Neural crest cell (in vitro differentiated cells): ENCODE data around the gene SP1. TPM values are rescaled to one million over a fixed set of nuclear protein-coding genes. Genes with fewer than 3 reads are reported as not detected.
"Not testable (repeated sequence)": the region's sequence is repeated elsewhere in the genome, so short reads cannot be mapped to it uniquely, and the experiment has no call there.

Experiments used
- DNase-seq: peaks from one replicate; pipeline ENCODE4 v3.0.0; 2021; ENCODE audit warnings: low read depth, mixed read lengths, low spot score
- H3K27ac Mint-ChIP-seq: one replicate; pipeline ENCODE4 v1.8.0; 2021; ENCODE audit warnings: mild to moderate bottlenecking, mixed read lengths; ENCODE audit not compliant: unreplicated experiment
- H3K27me3 Mint-ChIP-seq: 2 replicates; pipeline ENCODE4 v1.8.0; 2021; ENCODE audit warnings: low read depth, mild to moderate bottlenecking, mixed read lengths
- H3K36me3 Mint-ChIP-seq: 2 replicates; pipeline ENCODE4 v1.8.0; 2021; ENCODE audit warnings: low read depth, mild to moderate bottlenecking, mixed read lengths
- H3K4me1 Mint-ChIP-seq: 2 replicates; pipeline ENCODE4 v1.8.0; 2021; ENCODE audit warnings: mixed read lengths
- H3K4me3 Mint-ChIP-seq: one replicate; pipeline ENCODE4 v1.8.0; 2021; ENCODE audit warnings: mild to moderate bottlenecking, mixed read lengths
- H3K9me3 Mint-ChIP-seq: 2 replicates; pipeline ENCODE4 v1.8.0; 2021; ENCODE audit warnings: mixed read lengths
- CTCF ChIP-seq: fragments of 200-600 bp; sonication (generic); conservative IDR thresholded peaks from 2 replicates; pipeline ENCODE4 v1.5.0; 2021; ENCODE audit warnings: antibody characterized with exemption, mild to moderate bottlenecking
- total RNA-seq: library from RNA; stranded (reverse); gene quantifications from 2 replicates; pipeline ENCODE4 v1.2.1, GENCODE V29; 2021

Gene SP1
- total RNA-seq, 1 donor from 2014 or later = 88.1 TPM

DNA sequence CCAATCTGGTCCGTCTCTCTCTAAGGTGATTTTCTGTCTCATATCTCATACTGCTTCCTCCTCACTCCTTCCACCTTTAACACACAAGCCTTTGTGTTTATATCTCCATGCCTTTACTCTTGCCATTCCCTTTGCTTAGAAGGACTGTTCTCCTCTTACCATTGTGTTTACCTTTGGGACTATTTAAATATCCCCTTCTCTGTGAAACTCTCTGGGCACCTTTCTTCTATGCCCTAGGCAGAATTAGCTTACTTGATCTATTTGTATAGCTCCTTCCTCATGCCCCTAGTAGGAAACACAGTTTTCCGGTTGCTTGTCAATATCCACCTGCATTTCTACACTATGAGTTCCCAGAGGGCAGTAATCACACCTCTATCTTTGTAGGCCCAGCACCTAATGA lies 39.8 kb downstream of the SP1 start:
- no peak overlapping the region for H3K27ac Mint-ChIP-seq
- no peak for TF ChIP-seq CTCF
- no peak overlapping the region for H3K4me3 Mint-ChIP-seq

DNA sequence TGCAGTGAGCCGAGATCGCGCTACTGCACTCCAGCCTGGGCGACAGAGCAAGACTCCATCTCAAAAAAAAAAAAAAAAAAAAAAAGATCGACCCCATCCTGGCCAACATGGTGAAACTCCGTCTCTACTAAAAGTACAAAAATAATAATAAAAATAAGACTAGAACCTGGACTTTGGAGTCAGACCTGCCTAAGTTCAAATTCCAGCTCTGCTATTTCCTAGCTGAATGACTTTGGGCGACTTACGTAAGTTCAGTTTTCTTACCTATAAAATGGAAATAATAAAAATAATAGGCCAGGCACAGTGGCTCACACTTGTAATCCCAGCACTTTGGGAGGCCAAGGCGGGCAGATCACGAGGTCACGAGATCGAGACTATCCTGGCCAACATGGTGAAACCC lies 42.3 kb downstream of the SP1 start:
- not testable (repeated sequence) for H3K36me3 Mint-ChIP-seq, H3K9me3 Mint-ChIP-seq, H3K4me3 Mint-ChIP-seq, H3K4me1 Mint-ChIP-seq, H3K27me3 Mint-ChIP-seq, H3K27ac Mint-ChIP-seq, DNase-seq

More for the DNA sequence above, 39.8 kb downstream of the SP1 start:
- no peak for DNase-seq
- Mint-ChIP-seq H3K27me3 (no peaks in the 10 kb centered on the region), H3K4me1 (peaks cover 23% of the 10 kb centered on the region), H3K36me3 (no peaks in the 10 kb centered on the region), H3K9me3 (no peaks in the 10 kb centered on the region)

- no peak for DNase-seq
- no peak within 1 kb of the TSS for H3K4me3 Mint-ChIP-seq
- no peaks in the 10 kb centered on the region for H3K9me3 Mint-ChIP-seq
- H3K36me3 Mint-ChIP-seq = no peaks in the 10 kb centered on the region
- H3K4me1 Mint-ChIP-seq = peaks cover 6% of the 10 kb centered on the region
- TF ChIP-seq CTCF = no peak
- H3K27ac Mint-ChIP-seq = no peak within 1 kb of the TSS
- no peaks in the 10 kb centered on the region for H3K27me3 Mint-ChIP-seq
Measured at GRCh38 chr12:53423597-53423996, 43.6 kb downstream of the SP1 start, which contains the start of gene AMHR2. Gene AMHR2, plus strand, starts transcription at chr12:53423855. Its CDS starts 80 bp downstream, at chr12:53423935.

DNA sequence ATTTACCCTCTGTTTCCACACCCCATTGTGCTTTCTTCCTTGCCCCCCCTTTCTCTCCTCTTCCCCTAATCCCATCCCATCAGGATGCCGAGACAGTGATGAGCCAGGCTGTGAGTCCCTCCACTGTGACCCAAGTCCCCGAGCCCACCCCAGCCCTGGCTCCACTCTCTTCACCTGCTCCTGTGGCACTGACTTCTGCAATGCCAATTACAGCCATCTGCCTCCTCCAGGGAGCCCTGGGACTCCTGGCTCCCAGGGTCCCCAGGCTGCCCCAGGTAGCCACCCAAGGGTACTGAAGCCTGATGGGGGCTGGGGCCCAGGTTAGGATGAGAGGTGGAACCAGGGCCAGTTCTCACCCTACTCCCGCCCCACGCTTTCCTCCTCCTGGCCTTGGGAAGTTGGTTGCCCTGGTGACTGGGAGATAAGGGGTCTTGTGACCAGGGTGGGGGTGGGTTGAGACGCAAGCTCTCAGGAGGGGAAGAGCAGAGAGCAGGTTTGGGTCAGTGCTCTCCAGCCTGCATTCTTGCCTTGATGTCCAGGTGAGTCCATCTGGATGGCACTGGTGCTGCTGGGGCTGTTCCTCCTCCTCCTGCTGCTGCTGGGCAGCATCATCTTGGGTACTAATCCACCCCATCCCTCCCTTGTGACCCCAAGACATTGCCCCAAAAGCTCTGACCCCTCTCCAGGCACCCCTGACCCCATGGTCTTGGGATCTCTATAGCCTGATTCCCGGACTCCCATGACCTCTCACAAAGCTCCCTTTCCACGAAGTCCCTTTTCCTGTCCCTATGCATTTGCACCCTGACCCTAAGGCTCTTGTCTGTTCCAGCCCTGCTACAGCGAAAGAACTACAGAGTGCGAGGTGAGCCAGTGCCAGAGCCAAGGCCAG lies 44.9 kb downstream of the SP1 start:
- no peak for TF ChIP-seq CTCF
- no peak for DNase-seq
- H3K9me3 Mint-ChIP-seq = no peaks in the 10 kb centered on the region
- H3K27me3 Mint-ChIP-seq = no peaks in the 10 kb centered on the region
- no peak overlapping the region for H3K27ac Mint-ChIP-seq
- no peaks in the 10 kb centered on the region for H3K36me3 Mint-ChIP-seq
- H3K4me1 Mint-ChIP-seq = peaks cover 6% of the 10 kb centered on the region
- no peak overlapping the region for H3K4me3 Mint-ChIP-seq

DNA sequence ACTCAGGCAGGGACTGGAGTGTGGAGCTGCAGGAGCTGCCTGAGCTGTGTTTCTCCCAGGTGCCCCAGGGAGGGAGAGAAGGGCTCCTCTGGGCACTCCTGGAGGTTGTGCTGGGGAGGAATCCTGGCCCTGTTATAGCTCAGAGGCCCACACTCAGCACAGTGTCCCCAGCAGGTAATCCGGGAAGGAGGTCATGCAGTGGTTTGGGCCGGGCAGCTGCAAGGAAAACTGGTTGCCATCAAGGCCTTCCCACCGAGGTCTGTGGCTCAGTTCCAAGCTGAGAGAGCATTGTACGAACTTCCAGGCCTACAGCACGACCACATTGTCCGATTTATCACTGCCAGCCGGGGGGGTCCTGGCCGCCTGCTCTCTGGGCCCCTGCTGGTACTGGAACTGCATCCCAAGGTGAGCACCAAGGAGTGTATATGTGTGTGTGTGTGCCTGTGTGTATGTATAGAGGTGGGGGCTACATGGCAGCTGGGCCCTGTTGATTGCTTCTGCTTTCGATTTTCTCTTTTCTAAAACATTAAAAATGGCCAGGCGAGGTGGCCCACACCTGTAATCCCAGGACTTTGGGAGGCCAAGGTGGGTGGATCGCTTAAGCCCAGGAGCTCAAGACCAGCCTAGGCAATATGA lies 45.7 kb downstream of the SP1 start:
- no peak for DNase-seq
- Mint-ChIP-seq H3K4me1 (peaks cover 6% of the 10 kb centered on the region), H3K27ac (no peak overlapping the region), H3K27me3 (no peaks in the 10 kb centered on the region), H3K36me3 (no peaks in the 10 kb centered on the region), H3K9me3 (no peaks in the 10 kb centered on the region), H3K4me3 (no peak overlapping the region)
- no peak for TF ChIP-seq CTCF
